ENCODE measurements around the gene FAM50B. TPM values are rescaled to one million over a fixed set of nuclear protein-coding genes. Genes with fewer than 3 reads are reported as not detected.
A peak's percentile ranks its signal among the peaks of the same experiment; 100 is the strongest.

FAM50B gene
- total and polyA plus RNA-seq, 2 of the 13 experiments (the other 11 are each of a cell fraction or from before 2014, with no cell fraction given) = 0.05 TPM; not detected in 1

DNA sequence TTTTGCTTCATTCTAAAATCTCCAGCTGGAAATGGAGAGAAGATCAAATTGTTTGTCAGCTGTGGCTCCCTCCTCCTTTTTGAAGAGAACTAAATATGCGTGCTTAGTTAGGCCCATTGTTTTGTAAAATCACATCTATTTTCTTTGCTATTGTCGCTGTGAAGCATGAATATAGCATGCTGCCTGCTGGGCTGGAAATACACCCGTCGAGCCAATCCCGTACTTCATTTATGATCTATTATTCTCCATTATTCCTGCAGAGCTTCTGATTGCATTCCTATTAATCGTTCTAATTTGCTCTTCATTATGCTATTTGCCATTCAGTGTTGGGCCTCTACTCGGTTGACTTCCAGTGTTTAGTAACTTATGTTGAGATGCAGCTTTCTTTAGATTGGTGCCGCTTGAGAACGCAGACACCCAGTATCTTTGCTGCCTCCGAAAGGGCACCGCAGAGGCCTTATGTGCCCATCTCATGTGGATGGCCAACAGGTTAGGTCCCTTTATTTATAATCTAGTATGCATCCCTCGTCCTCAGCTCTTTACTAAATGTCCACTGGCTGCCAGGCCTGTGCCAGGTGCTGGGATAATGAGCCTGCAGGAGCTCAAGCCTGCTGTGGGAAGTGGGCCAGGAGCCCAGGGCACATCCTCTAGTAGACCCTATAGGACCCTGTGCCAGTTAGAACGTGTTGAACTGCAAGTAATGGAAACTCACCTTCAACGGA lies 45.6 kb downstream of the FAM50B start:
- no peak overlapping the region for H3K4me2 ChIP-seq (ENCODE audit: low read depth, low read length)
- no peaks in the 10 kb centered on the region for H3K36me3 ChIP-seq (replicated peaks in 1 of 2; ENCODE audit: control insufficient read depth in 1 of 2, insufficient read depth in 2 of 2, low read length in 2 of 2)
- no TSS peak for BruUV-seq (replicated peaks)
- FAIRE-seq (no peak), DNase-seq (ENCODE audit: low spot score) (no peak), ATAC-seq (no peak)
- H3K9me3 ChIP-seq (ENCODE audit: low read length) = no peaks in the 10 kb centered on the region
- in situ Hi-C loops (cut with HindIII; ENCODE audit: extremely low pct_ligation_motif_present, low pct_unique_long_range_greater_than_20kb) = no loop called here
- no peaks in the 10 kb centered on the region for H4K20me1 ChIP-seq (ENCODE audit: insufficient read depth, low read length)
- no peak overlapping the region for H3K9ac ChIP-seq (ENCODE audit: insufficient read depth, low read depth, low read length)
- no peak overlapping the region for H3K4me3 ChIP-seq (replicated peaks in 1 of 3; ENCODE audit: insufficient read depth in 1 of 3, low read depth in 2 of 3, low read length in 3 of 3)
- no peak overlapping the region for H2AFZ ChIP-seq (ENCODE audit: low read length)
- POLR2A ChIA-PET = interaction anchor here (0.9 to 4.2 kb wide), 6 partner anchors 10 to 38 kb away, joined by 4 to 38 read pairs (median 6); no protein-coding TSS in a partner anchor
- intact Hi-C loops (cut with micrococcal nuclease; ENCODE audit: unreplicated experiment) = no loop called here
- no peaks in the 10 kb centered on the region for H3K79me2 ChIP-seq (ENCODE audit: insufficient read depth, low read length)
- no peak overlapping the region for H3K27ac ChIP-seq (ENCODE audit: extremely low read length, insufficient read depth, low read length)
- TF ChIP-seq ZNF891 (CRISPR knock-in tag; IDR thresholded peaks at IDR 0.05) (0 out of 2 replicates have a peak, but pooled peaks have one; percentile 22), ZNF605 (CRISPR knock-in tag; IDR thresholded peaks at IDR 0.05) (0 out of 2 replicates have a peak, but pooled peaks have one; percentile 18), NRL (CRISPR knock-in tag; IDR thresholded peaks at IDR 0.05; ENCODE audit: borderline replicate concordance) (0 out of 2 replicates have a peak, but pooled peaks have one; percentile 23)
- TF ChIP-seq, protein P1, sequence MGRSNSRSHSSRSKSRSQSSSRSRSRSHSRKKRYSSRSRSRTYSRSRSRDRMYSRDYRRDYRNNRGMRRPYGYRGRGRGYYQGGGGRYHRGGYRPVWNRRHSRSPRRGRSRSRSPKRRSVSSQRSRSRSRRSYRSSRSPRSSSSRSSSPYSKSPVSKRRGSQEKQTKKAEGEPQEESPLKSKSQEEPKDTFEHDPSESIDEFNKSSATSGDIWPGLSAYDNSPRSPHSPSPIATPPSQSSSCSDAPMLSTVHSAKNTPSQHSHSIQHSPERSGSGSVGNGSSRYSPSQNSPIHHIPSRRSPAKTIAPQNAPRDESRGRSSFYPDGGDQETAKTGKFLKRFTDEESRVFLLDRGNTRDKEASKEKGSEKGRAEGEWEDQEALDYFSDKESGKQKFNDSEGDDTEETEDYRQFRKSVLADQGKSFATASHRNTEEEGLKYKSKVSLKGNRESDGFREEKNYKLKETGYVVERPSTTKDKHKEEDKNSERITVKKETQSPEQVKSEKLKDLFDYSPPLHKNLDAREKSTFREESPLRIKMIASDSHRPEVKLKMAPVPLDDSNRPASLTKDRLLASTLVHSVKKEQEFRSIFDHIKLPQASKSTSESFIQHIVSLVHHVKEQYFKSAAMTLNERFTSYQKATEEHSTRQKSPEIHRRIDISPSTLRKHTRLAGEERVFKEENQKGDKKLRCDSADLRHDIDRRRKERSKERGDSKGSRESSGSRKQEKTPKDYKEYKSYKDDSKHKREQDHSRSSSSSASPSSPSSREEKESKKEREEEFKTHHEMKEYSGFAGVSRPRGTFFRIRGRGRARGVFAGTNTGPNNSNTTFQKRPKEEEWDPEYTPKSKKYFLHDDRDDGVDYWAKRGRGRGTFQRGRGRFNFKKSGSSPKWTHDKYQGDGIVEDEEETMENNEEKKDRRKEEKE (IDR thresholded peaks at IDR 0.05) = no peak
- H3K27me3 ChIP-seq (ENCODE audit: control insufficient read depth in 1 of 2, insufficient read depth in 2 of 2, low read length in 2 of 2) = no peaks in the 10 kb centered on the region
- 93% methylated on average over 14 of the region's 14 CpGs for whole genome bisulfite sequencing (ENCODE audit: low lambda C conversion rate)
- CTCF ChIA-PET (ENCODE audit: low intra/inter-chr PET ratio, low total read pairs) = no interaction called here
- peaks cover 64% of the 10 kb centered on the region for H3K4me1 ChIP-seq (ENCODE audit: insufficient read depth, low read length)

DNA sequence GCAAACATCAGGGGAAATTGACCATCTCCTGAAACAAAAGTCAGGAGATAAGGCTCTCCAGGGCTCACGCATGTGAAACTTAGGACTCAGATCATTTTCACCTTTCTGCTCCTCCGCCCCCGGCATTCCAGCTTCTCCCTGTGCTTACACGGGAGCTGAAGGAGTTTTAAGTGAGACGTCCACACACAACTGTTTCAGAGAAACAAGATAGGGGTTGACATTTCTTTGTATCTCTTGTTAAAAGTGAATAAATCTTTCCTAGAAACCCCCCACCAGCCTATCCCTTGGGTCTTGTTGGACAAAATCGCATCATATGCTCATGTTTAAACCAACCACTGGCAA lies 46.1 kb downstream of the FAM50B start:
- POLR2A ChIA-PET = interaction anchor here (1.3 to 4.2 kb wide), 4 partner anchors 11 to 28 kb away, joined by 3 to 38 read pairs (median 10); no protein-coding TSS in a partner anchor
- intact Hi-C loops (cut with micrococcal nuclease; ENCODE audit: unreplicated experiment) = no loop called here
- DNase-seq (ENCODE audit: low spot score) (no peak), ATAC-seq (no peak), FAIRE-seq (no peak)
- no peak overlapping the region for H3K27ac ChIP-seq (ENCODE audit: extremely low read length, insufficient read depth, low read length)
- no TSS peak for BruUV-seq (replicated peaks)
- H3K79me2 ChIP-seq (ENCODE audit: insufficient read depth, low read length) = no peaks in the 10 kb centered on the region
- H2AFZ ChIP-seq (ENCODE audit: low read length) = no peak overlapping the region
- H3K27me3 ChIP-seq (ENCODE audit: control insufficient read depth in 1 of 2, insufficient read depth in 2 of 2, low read length in 2 of 2) = no peaks in the 10 kb centered on the region
- peaks cover 69% of the 10 kb centered on the region for H3K4me1 ChIP-seq (ENCODE audit: insufficient read depth, low read length)
- H3K9me3 ChIP-seq (ENCODE audit: low read length) = no peaks in the 10 kb centered on the region
- TF ChIP-seq ZNF891 (CRISPR knock-in tag; IDR thresholded peaks at IDR 0.05) (0 out of 2 replicates have a peak, but pooled peaks have one; percentile 0), CAMTA2 (CRISPR knock-in tag; IDR thresholded peaks at IDR 0.05; ENCODE audit: borderline replicate concordance) (no peak), SRSF1 (optimal IDR thresholded peaks at IDR 0.05; ENCODE audit: low read depth, low read length) (no peak)
- TF ChIP-seq, protein P2, sequence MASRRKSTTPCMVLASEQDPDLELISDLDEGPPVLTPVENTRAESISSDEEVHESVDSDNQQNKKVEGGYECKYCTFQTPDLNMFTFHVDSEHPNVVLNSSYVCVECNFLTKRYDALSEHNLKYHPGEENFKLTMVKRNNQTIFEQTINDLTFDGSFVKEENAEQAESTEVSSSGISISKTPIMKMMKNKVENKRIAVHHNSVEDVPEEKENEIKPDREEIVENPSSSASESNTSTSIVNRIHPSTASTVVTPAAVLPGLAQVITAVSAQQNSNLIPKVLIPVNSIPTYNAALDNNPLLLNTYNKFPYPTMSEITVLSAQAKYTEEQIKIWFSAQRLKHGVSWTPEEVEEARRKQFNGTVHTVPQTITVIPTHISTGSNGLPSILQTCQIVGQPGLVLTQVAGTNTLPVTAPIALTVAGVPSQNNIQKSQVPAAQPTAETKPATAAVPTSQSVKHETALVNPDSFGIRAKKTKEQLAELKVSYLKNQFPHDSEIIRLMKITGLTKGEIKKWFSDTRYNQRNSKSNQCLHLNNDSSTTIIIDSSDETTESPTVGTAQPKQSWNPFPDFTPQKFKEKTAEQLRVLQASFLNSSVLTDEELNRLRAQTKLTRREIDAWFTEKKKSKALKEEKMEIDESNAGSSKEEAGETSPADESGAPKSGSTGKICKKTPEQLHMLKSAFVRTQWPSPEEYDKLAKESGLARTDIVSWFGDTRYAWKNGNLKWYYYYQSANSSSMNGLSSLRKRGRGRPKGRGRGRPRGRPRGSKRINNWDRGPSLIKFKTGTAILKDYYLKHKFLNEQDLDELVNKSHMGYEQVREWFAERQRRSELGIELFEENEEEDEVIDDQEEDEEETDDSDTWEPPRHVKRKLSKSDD (CRISPR knock-in tag; IDR thresholded peaks at IDR 0.05; ENCODE audit: low read depth) = no peak
- H3K4me2 ChIP-seq (ENCODE audit: low read depth, low read length) = no peak overlapping the region
- WGBS (ENCODE audit: low lambda C conversion rate) = 66% methylated on average over 6 of the region's 6 CpGs
- no peaks in the 10 kb centered on the region for H3K36me3 ChIP-seq (replicated peaks in 1 of 2; ENCODE audit: control insufficient read depth in 1 of 2, insufficient read depth in 2 of 2, low read length in 2 of 2)
- in situ Hi-C loops (cut with HindIII; ENCODE audit: extremely low pct_ligation_motif_present, low pct_unique_long_range_greater_than_20kb) = no loop called here
- no peaks in the 10 kb centered on the region for H4K20me1 ChIP-seq (ENCODE audit: insufficient read depth, low read length)
- no peak overlapping the region for H3K4me3 ChIP-seq (replicated peaks in 1 of 3; ENCODE audit: insufficient read depth in 1 of 3, low read depth in 2 of 3, low read length in 3 of 3)
- CTCF ChIA-PET (ENCODE audit: low intra/inter-chr PET ratio, low total read pairs) = no interaction called here
- no peak overlapping the region for H3K9ac ChIP-seq (ENCODE audit: insufficient read depth, low read depth, low read length)

All from HepG2 (cell line).